Measurements from ENCODE around the gene FICD.

Gene FICD

GRCh38 chr12:108511633-108512540 lies 3.2 kb upstream of the FICD start:
- Histone ChIP-seq H3K27me3 (ENCODE audit: insufficient read depth, low read length) (no peaks in the 10 kb centered on the region), H2AFZ (ENCODE audit: insufficient read depth, low read length, poor library complexity) (no peak overlapping the region), H3K9me3 (ENCODE audit: insufficient read depth, low read depth, low read length) (no peaks in the 10 kb centered on the region), H3K79me1 (ENCODE audit: low read length) (peaks cover 5% of the 10 kb centered on the region), H3K4me3 (ENCODE audit: low read depth, low read length) (no peak overlapping the region), H3K9ac (ENCODE audit: low read length) (no peak overlapping the region), H3K14ac (ENCODE audit: low read length) (no peak overlapping the region), H3K23ac (ENCODE audit: low read length) (no peak overlapping the region), H3K27ac (ENCODE audit: low read depth, low read length) (no peak overlapping the region), H4K91ac (ENCODE audit: low read depth, low read length) (no peak overlapping the region), H2BK5ac (ENCODE audit: low read depth, low read length, poor library complexity) (no peak overlapping the region), H2BK120ac (ENCODE audit: insufficient read depth, low read length, poor library complexity) (no peak overlapping the region), H2BK12ac (ENCODE audit: low read length) (no peak overlapping the region), H3K4ac (ENCODE audit: low read depth, low read length) (no peak overlapping the region), H4K12ac (ENCODE audit: low read depth, low read length) (no peak overlapping the region), H3K18ac (ENCODE audit: low read length) (no peak overlapping the region), H3K36me3 (ENCODE audit: control insufficient read depth in 1 of 2, insufficient read depth in 2 of 2, low read length in 2 of 2) (peaks cover 2% of the 10 kb centered on the region in 2 experiments), H3K4me2 (ENCODE audit: low read length) (no peak overlapping the region), H3K79me2 (ENCODE audit: control insufficient read depth, insufficient read depth, low read length, poor library complexity) (peaks cover 5% of the 10 kb centered on the region), H4K8ac (ENCODE audit: low read depth, low read length) (no peak overlapping the region), H3K4me1 (ENCODE audit: control insufficient read depth in 1 of 2, insufficient read depth in 2 of 2, low read length in 2 of 2) (peaks cover 7 to 8% of the 10 kb centered on the region in 2 experiments), H2AK5ac (ENCODE audit: low read length) (no peak overlapping the region)
- peak; percentile 56 to 86 for DNase-seq
- WGBS (ENCODE audit: extremely low coverage, insufficient coverage, insufficient read length) = no CpG with 5 or more reads among the region's 15 CpGs

- Histone ChIP-seq H3K9me3 (ENCODE audit: insufficient read depth, low read depth, low read length) (no peaks in the 10 kb centered on the region), H3K23ac (ENCODE audit: low read length) (no peak overlapping the region), H3K4ac (ENCODE audit: low read depth, low read length) (no peak overlapping the region), H2BK12ac (ENCODE audit: low read length) (no peak overlapping the region), H2BK5ac (ENCODE audit: low read depth, low read length, poor library complexity) (no peak overlapping the region), H3K79me2 (ENCODE audit: control insufficient read depth, insufficient read depth, low read length, poor library complexity) (peaks cover 5% of the 10 kb centered on the region), H3K4me3 (ENCODE audit: low read depth, low read length) (no peak overlapping the region), H4K91ac (ENCODE audit: low read depth, low read length) (no peak overlapping the region), H3K14ac (ENCODE audit: low read length) (no peak overlapping the region), H3K36me3 (ENCODE audit: control insufficient read depth in 1 of 2, insufficient read depth in 2 of 2, low read length in 2 of 2) (peaks cover 23 to 24% of the 10 kb centered on the region in 2 experiments), H3K9ac (ENCODE audit: low read length) (no peak overlapping the region), H2BK120ac (ENCODE audit: insufficient read depth, low read length, poor library complexity) (no peak overlapping the region), H3K27ac (ENCODE audit: low read depth, low read length) (no peak overlapping the region), H2AFZ (ENCODE audit: insufficient read depth, low read length, poor library complexity) (peak overlapping the region; percentile 93), H2AK5ac (ENCODE audit: low read length) (no peak overlapping the region), H4K12ac (ENCODE audit: low read depth, low read length) (no peak overlapping the region), H3K79me1 (ENCODE audit: low read length) (peaks cover 5% of the 10 kb centered on the region), H3K18ac (ENCODE audit: low read length) (no peak overlapping the region), H3K27me3 (ENCODE audit: insufficient read depth, low read length) (no peaks in the 10 kb centered on the region), H4K8ac (ENCODE audit: low read depth, low read length) (peak overlapping the region; percentile 61), H3K4me2 (ENCODE audit: low read length) (peak overlapping the region; percentile 94), H3K4me1 (ENCODE audit: control insufficient read depth in 1 of 2, insufficient read depth in 2 of 2, low read length in 2 of 2) (peaks cover 8 to 9% of the 10 kb centered on the region in 2 experiments)
- DNase-seq = no peak
- no CpG with 5 or more reads among the region's 19 CpGs for WGBS (ENCODE audit: extremely low coverage, insufficient coverage, insufficient read length)
These were observed 557 bp upstream of the FICD start for GRCh38 chr12:108514468-108514972.

- no peak overlapping the region for H3K4me3 ChIP-seq (ENCODE audit: low read depth, low read length)
- H3K27me3 ChIP-seq (ENCODE audit: insufficient read depth, low read length) = no peaks in the 10 kb centered on the region
- no peak overlapping the region for H2AFZ ChIP-seq (ENCODE audit: insufficient read depth, low read length, poor library complexity)
- H2BK12ac ChIP-seq (ENCODE audit: low read length) = no peak overlapping the region
- H3K14ac ChIP-seq (ENCODE audit: low read length) = no peak overlapping the region
- peaks cover 30 to 33% of the 10 kb centered on the region in 2 experiments for H3K36me3 ChIP-seq (ENCODE audit: control insufficient read depth in 1 of 2, insufficient read depth in 2 of 2, low read length in 2 of 2)
- no peak overlapping the region for H3K27ac ChIP-seq (ENCODE audit: low read depth, low read length)
- no peak overlapping the region for H3K9ac ChIP-seq (ENCODE audit: low read length)
- H3K79me1 ChIP-seq (ENCODE audit: low read length) = peaks cover 5% of the 10 kb centered on the region
- H3K18ac ChIP-seq (ENCODE audit: low read length) = no peak overlapping the region
- no peak overlapping the region for H4K8ac ChIP-seq (ENCODE audit: low read depth, low read length)
- no peak overlapping the region for H2BK5ac ChIP-seq (ENCODE audit: low read depth, low read length, poor library complexity)
- WGBS (ENCODE audit: extremely low coverage, insufficient coverage, insufficient read length) = no CpG with 5 or more reads among the region's 5 CpGs
- no peak overlapping the region for H4K12ac ChIP-seq (ENCODE audit: low read depth, low read length)
- H3K9me3 ChIP-seq (ENCODE audit: insufficient read depth, low read depth, low read length) = no peaks in the 10 kb centered on the region
- no peak overlapping the region for H3K4ac ChIP-seq (ENCODE audit: low read depth, low read length)
- H4K91ac ChIP-seq (ENCODE audit: low read depth, low read length) = peak overlapping the region; percentile 78
- H3K4me2 ChIP-seq (ENCODE audit: low read length) = peak overlapping the region; percentile 94
- peaks cover 8 to 9% of the 10 kb centered on the region in 2 experiments for H3K4me1 ChIP-seq (ENCODE audit: control insufficient read depth in 1 of 2, insufficient read depth in 2 of 2, low read length in 2 of 2)
- no peak overlapping the region for H3K23ac ChIP-seq (ENCODE audit: low read length)
- H3K79me2 ChIP-seq (ENCODE audit: control insufficient read depth, insufficient read depth, low read length, poor library complexity) = peaks cover 5% of the 10 kb centered on the region
- H2BK120ac ChIP-seq (ENCODE audit: insufficient read depth, low read length, poor library complexity) = no peak overlapping the region
- no peak overlapping the region for H2AK5ac ChIP-seq (ENCODE audit: low read length)
- DNase-seq = no peak
These were observed 839 bp downstream of the FICD start for GRCh38 chr12:108515916-108516315.

GRCh38 chr12:108516511-108517275 lies 1.6 kb downstream of the FICD start:
- no peak overlapping the region for H3K4ac ChIP-seq (ENCODE audit: low read depth, low read length)
- peaks cover 8 to 9% of the 10 kb centered on the region in 2 experiments for H3K4me1 ChIP-seq (ENCODE audit: control insufficient read depth in 1 of 2, insufficient read depth in 2 of 2, low read length in 2 of 2)
- H3K23ac ChIP-seq (ENCODE audit: low read length) = no peak overlapping the region
- H3K79me1 ChIP-seq (ENCODE audit: low read length) = peaks cover 5% of the 10 kb centered on the region
- H2AK5ac ChIP-seq (ENCODE audit: low read length) = no peak overlapping the region
- H3K9me3 ChIP-seq (ENCODE audit: insufficient read depth, low read depth, low read length) = no peaks in the 10 kb centered on the region
- H2BK120ac ChIP-seq (ENCODE audit: insufficient read depth, low read length, poor library complexity) = no peak overlapping the region
- no peak overlapping the region for H4K8ac ChIP-seq (ENCODE audit: low read depth, low read length)
- H3K14ac ChIP-seq (ENCODE audit: low read length) = no peak overlapping the region
- H4K91ac ChIP-seq (ENCODE audit: low read depth, low read length) = no peak overlapping the region
- H3K36me3 ChIP-seq (ENCODE audit: control insufficient read depth in 1 of 2, insufficient read depth in 2 of 2, low read length in 2 of 2) = peaks cover 34 to 40% of the 10 kb centered on the region in 2 experiments
- no peak overlapping the region for H2BK12ac ChIP-seq (ENCODE audit: low read length)
- no peak overlapping the region for H3K9ac ChIP-seq (ENCODE audit: low read length)
- H3K18ac ChIP-seq (ENCODE audit: low read length) = no peak overlapping the region
- no peaks in the 10 kb centered on the region for H3K27me3 ChIP-seq (ENCODE audit: insufficient read depth, low read length)
- H3K4me3 ChIP-seq (ENCODE audit: low read depth, low read length) = no peak overlapping the region
- no peak for DNase-seq
- WGBS (ENCODE audit: extremely low coverage, insufficient coverage, insufficient read length) = no CpG with 5 or more reads among the region's 23 CpGs
- no peak overlapping the region for H3K4me2 ChIP-seq (ENCODE audit: low read length)
- H3K27ac ChIP-seq (ENCODE audit: low read depth, low read length) = no peak overlapping the region
- H3K79me2 ChIP-seq (ENCODE audit: control insufficient read depth, insufficient read depth, low read length, poor library complexity) = peaks cover 5% of the 10 kb centered on the region
- no peak overlapping the region for H2AFZ ChIP-seq (ENCODE audit: insufficient read depth, low read length, poor library complexity)
- no peak overlapping the region for H2BK5ac ChIP-seq (ENCODE audit: low read depth, low read length, poor library complexity)
- no peak overlapping the region for H4K12ac ChIP-seq (ENCODE audit: low read depth, low read length)
